ENCODE results near the gene ZFPM1. TPM values are rescaled to one million over a fixed set of nuclear protein-coding genes. Genes with fewer than 3 reads are reported as not detected.
"Not testable (repeated sequence)": the region's sequence is repeated elsewhere in the genome, so short reads cannot be mapped to it uniquely, and the experiment has no call there.

The ZFPM1 gene
- total RNA-seq, 2 donors from 2014 or later, result 1.7 to 2.4 TPM

GRCh38 chr16:88515925-88516594 lies 63.0 kb downstream of the ZFPM1 start:
- DNase-seq (ENCODE audit: low spot score), result no peak
- Histone ChIP-seq H3K4me1 (no peaks in the 10 kb centered on the region), H3K9me3 (no peaks in the 10 kb centered on the region), H3K36me3 (no peaks in the 10 kb centered on the region), H3K27me3 (no peaks in the 10 kb centered on the region), H3K4me3 (no peak overlapping the region), H3K27ac (no peak overlapping the region)
- no peak for TF ChIP-seq CTCF (IDR thresholded peaks at IDR 0.05)

DNA sequence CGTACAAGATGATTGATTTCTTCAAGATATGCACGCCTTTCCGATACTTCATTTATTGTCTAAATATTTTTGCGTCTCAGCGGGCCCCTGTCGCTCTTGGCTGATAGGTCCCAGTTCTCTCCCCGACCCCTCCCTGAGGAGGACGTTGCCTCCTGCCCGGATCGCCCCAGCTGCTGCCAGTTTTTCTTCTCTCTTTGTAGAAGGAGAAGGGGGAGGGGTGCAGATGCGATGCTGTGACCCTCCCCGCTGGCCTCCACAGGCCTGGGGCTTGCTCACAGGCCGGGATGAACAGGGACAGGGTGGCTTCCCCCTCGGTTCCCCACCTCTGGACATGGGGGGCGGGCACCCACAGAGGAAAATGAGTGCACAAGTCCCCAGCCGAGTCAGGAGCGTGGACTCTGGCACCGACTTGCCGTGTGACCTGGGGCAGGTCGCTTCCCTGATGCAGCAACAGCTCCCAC lies 63.6 kb downstream of the ZFPM1 start:
- Histone ChIP-seq H3K4me1 (no peaks in the 10 kb centered on the region), H3K9me3 (no peaks in the 10 kb centered on the region), H3K27me3 (no peaks in the 10 kb centered on the region), H3K4me3 (no peak overlapping the region), H3K36me3 (no peaks in the 10 kb centered on the region), H3K27ac (no peak overlapping the region)
- no peak for TF ChIP-seq CTCF (IDR thresholded peaks at IDR 0.05)
- DNase-seq (ENCODE audit: low spot score), result no peak

- H3K9me3 ChIP-seq; H3K27ac ChIP-seq; DNase-seq (ENCODE audit: low spot score); H3K27me3 ChIP-seq; H3K4me3 ChIP-seq; H3K4me1 ChIP-seq; H3K36me3 ChIP-seq: not testable (repeated sequence)
Observed at GRCh38 chr16:88517208-88517774, 64.2 kb downstream of the ZFPM1 start.

DNA sequence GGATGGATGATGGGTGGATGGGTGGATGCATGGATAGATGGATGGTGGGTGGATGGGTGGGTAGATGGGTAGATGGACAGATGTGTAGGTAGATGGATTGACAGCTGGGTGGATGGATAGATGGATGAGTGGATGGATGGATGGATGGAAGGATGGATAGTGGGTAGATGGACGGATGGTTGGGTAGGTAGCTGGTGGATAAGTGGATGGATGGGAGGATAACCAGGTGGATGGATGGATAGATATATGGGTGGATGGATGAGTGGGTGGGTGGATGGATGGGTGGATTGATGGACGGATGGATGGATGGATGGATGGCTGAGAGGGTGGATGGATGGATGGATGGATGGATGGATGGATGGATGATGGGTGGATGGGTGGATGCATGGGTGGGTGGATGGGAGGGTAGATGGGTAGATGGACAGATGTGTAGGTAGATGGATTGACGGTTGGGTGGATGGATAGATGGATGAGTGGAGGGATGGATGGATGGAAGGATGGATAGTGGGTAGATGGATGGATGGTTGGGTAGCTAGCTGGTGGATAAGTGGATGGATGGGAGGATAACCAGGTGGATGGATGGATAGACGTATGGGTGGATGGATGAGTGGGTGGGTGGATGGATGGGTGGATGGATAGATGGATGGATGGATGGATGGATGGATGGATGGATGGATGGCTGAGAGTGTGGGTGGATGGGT lies 65.5 kb downstream of the ZFPM1 start:
- not testable (repeated sequence) for H3K27ac ChIP-seq; H3K4me3 ChIP-seq; DNase-seq (ENCODE audit: low spot score); H3K4me1 ChIP-seq; H3K27me3 ChIP-seq; H3K9me3 ChIP-seq; H3K36me3 ChIP-seq

- no peak for DNase-seq (ENCODE audit: low spot score)
- Histone ChIP-seq H3K27ac (no peak overlapping the region), H3K27me3 (no peaks in the 10 kb centered on the region), H3K4me1 (peaks cover 0 to 11% of the 10 kb centered on the region in 2 donors), H3K9me3 (no peaks in the 10 kb centered on the region), H3K4me3 (no peak overlapping the region), H3K36me3 (no peaks in the 10 kb centered on the region)
- no peak for TF ChIP-seq CTCF (IDR thresholded peaks at IDR 0.05)
Observed at GRCh38 chr16:88519240-88519639, 66.2 kb downstream of the ZFPM1 start.

DNA sequence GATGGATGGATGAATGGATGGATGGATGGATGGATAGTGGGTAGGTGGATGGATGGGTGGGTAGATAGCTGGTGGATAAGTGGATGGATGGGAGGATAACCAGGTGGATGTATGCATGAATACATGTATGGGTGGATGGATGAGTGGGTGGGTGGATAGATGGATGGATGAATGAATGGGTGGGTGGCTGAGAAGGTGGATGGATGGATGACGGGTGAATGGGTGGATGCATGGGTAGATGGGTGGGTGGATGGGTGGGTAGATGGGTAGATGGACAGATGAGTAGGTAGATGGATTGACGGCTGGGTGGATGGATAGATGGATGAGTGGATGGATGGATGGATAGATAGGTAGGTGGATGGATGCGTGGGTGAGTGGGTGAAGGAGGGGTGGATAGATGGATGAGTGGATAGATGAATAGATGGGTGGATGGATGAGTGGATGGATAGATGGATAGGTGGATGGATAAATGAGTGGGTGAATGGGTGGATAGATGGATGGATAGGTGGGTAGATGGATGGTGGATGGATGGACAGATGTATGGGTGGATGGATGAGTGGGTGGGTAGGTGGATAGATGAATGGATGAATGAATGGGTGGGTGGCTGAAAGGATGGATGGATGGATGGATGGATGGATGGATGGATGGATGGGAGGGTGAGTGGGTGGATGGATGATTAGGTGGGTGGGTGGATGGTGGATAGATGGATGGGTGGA lies 67.0 kb downstream of the ZFPM1 start:
- Histone ChIP-seq H3K4me1 (peaks cover 0 to 19% of the 10 kb centered on the region in 2 donors), H3K9me3 (no peaks in the 10 kb centered on the region), H3K4me3 (no peak overlapping the region), H3K27ac (no peak overlapping the region), H3K27me3 (no peaks in the 10 kb centered on the region), H3K36me3 (no peaks in the 10 kb centered on the region)
- no peak for DNase-seq (ENCODE audit: low spot score)
- TF ChIP-seq CTCF (IDR thresholded peaks at IDR 0.05), result no peak
